ENCODE measurements around the gene ZNF765. TPM values are rescaled to one million over a fixed set of nuclear protein-coding genes. Genes with fewer than 3 reads are reported as not detected.
"Not testable (repeated sequence)": the region's sequence is repeated elsewhere in the genome, so short reads cannot be mapped to it uniquely, and the experiment has no call there.

Gene ZNF765
- total and polyA plus RNA-seq, 7 donors: 1.5 to 8.3 (median 2.5) TPM

- intact Hi-C loops (cut with DNase I): no loop called here
- ATAC-seq: no peak
- 90 to 93% (median 92%) methylated on average over 7 of the region's 7 CpGs for WGBS, 3 donors
- Histone ChIP-seq H3K27ac (no peak overlapping the region), H3K4me3 (no peak overlapping the region), H3K27me3 (ENCODE audit: insufficient read depth in 3 of 3, low read length in 2 of 3) (no peaks in the 10 kb centered on the region), H3K4me1 (no peaks in the 10 kb centered on the region), H3K36me3 (ENCODE audit: insufficient read depth in 1 of 2, low read depth in 1 of 2) (peaks cover 11 to 32% of the 10 kb centered on the region in 2 donors), H3K9me3 (peaks cover 68% of the 10 kb centered on the region)
- TF ChIP-seq, protein P1, sequence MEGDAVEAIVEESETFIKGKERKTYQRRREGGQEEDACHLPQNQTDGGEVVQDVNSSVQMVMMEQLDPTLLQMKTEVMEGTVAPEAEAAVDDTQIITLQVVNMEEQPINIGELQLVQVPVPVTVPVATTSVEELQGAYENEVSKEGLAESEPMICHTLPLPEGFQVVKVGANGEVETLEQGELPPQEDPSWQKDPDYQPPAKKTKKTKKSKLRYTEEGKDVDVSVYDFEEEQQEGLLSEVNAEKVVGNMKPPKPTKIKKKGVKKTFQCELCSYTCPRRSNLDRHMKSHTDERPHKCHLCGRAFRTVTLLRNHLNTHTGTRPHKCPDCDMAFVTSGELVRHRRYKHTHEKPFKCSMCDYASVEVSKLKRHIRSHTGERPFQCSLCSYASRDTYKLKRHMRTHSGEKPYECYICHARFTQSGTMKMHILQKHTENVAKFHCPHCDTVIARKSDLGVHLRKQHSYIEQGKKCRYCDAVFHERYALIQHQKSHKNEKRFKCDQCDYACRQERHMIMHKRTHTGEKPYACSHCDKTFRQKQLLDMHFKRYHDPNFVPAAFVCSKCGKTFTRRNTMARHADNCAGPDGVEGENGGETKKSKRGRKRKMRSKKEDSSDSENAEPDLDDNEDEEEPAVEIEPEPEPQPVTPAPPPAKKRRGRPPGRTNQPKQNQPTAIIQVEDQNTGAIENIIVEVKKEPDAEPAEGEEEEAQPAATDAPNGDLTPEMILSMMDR (IDR thresholded peaks at IDR 0.05): no peak
- no peak for DNase-seq
These were observed 14.7 kb downstream of the ZNF765 start for GRCh38 chr19:53409505-53410204.

DNA sequence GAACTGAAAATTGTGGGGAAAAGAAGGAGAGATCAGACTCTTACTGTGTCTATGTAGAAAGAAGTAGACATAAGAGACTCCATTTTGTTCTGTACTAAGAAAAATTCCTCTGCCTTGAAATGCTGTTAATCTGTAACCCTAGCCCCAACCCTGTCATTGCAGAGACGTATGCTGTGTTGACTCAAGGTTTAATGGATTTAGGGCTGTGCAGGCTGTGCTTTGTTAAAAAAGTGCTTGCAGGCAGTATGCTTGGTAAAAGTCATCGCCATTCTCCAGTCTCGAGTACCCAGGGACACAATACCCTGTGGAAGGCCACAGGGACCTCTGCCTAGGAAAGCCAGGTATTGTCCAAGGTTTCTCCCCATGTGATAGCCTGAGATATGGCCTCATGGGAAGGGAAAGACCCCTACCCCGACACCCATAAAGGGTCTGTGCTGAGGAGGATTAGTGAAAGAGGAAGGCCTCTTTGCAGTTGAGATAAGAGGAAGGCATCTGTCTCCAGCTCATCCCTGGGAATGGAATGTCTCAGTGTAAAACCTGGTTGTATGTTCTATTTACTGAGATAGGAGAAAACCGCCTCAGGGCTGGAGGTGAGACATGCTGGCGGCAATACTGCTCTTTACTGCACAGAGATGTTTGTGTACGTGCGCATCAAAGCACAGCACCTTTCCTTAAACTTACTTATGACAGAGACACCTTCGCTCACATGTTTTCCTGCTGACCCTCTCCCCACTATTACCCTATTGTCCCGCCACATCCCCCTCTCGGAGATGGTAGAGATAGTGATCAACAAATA, 25.8 kb downstream of the ZNF765 start:
- not testable (repeated sequence) for H3K27ac ChIP-seq; H3K9me3 ChIP-seq; H3K4me1 ChIP-seq; ATAC-seq; H3K27me3 ChIP-seq (ENCODE audit: insufficient read depth in 3 of 3, low read length in 2 of 3); H3K36me3 ChIP-seq (ENCODE audit: insufficient read depth in 1 of 2, low read depth in 1 of 2); DNase-seq; H3K4me3 ChIP-seq
- WGBS, 3 donors: 68 to 76% (median 70%) methylated on average over 11 of the region's 11 CpGs
- intact Hi-C loops (cut with DNase I): loop anchor here in 1 of 2 donors (5.0 kb wide), 1 partner anchor 327 kb away; no protein-coding TSS in a partner anchor

DNA sequence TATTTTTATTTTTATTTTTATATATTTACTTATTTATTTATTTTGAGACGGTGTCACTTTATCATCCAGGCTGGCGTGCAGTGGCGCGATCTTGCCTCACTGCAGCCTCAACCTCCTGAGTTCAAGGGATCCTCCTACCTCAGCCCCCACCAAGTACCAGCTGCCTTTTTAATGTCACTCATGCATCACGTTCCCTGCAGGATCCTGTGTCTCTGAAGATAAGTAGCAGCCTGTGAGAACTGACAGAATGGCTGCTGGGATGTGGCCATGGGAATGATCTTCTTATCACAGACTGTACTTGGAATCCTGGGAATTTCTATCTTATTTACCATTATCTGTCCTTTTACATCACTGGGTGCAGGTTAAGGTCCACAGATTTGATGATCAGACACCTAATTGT, 27.6 kb downstream of the ZNF765 start:
- Histone ChIP-seq H3K27ac (no peak overlapping the region), H3K4me1 (no peaks in the 10 kb centered on the region), H3K9me3 (peaks cover 5% of the 10 kb centered on the region), H3K27me3 (ENCODE audit: insufficient read depth in 3 of 3, low read length in 2 of 3) (peaks cover 0 to 3% (median 0%) of the 10 kb centered on the region in 3 donors), H3K36me3 (ENCODE audit: insufficient read depth in 1 of 2, low read depth in 1 of 2) (no peaks in the 10 kb centered on the region), H3K4me3 (no peak overlapping the region)
- intact Hi-C loops (cut with DNase I): loop anchor here in 1 of 2 donors (5.0 kb wide), 1 partner anchor 325 kb away; no protein-coding TSS in a partner anchor
- ATAC-seq: no peak
- TF ChIP-seq, protein P1 (IDR thresholded peaks at IDR 0.05): no peak
- no peak for DNase-seq
- WGBS, 3 donors: 79 to 84% (median 82%) methylated on average over 5 of the region's 5 CpGs

DNA sequence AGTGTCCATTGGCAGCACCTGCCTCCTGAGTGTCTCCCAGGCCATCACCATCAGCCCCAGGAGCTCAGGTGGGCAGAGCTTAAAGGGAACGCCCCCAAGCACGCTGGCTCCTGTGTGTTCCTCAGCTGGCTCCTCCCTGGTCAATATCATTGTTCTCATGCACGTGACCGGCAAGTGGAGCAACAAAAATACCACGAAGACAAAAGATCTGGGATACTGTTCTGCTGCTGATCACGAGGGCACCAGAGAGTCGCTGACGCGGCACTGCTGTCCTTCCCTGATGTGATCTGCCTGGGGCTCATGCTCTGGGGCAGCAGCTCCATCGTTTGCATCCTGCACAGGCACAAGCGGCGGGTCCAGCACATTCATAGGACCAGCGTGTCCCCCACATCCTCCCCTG, 28.1 kb downstream of the ZNF765 start:
- intact Hi-C loops (cut with DNase I): loop anchor here in 1 of 2 donors (5.0 kb wide), 1 partner anchor 324 kb away; no protein-coding TSS in a partner anchor
- H3K9me3 ChIP-seq; ATAC-seq; H3K4me1 ChIP-seq; DNase-seq; H3K27ac ChIP-seq; H3K4me3 ChIP-seq; H3K27me3 ChIP-seq (ENCODE audit: insufficient read depth in 3 of 3, low read length in 2 of 3); H3K36me3 ChIP-seq (ENCODE audit: insufficient read depth in 1 of 2, low read depth in 1 of 2): not testable (repeated sequence)
- WGBS, 3 donors: 12 to 20% (median 17%) methylated on average over 7 to 11 of the region's 13 CpGs

DNA sequence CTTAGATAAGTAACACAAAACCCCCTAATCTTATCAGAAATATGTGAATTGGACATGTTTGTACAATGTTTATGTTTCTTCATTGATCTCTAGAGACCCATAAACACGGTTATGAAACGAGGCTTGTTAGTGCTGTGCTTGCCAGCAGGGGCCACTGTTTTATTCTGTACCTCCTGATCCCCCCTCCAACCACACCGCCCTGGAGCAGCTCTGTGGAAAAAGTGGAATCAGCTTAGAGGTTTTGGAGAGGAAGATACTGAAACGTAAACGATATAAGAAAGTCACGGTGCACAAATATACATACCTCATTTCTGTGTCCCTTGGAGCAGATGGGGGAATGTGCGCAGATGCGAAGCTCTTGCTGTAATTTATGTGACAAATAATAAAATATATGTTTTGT, 28.7 kb downstream of the ZNF765 start:
- H3K4me1 ChIP-seq; H3K9me3 ChIP-seq; H3K27me3 ChIP-seq (ENCODE audit: insufficient read depth in 3 of 3, low read length in 2 of 3); H3K27ac ChIP-seq; H3K36me3 ChIP-seq (ENCODE audit: insufficient read depth in 1 of 2, low read depth in 1 of 2); H3K4me3 ChIP-seq; ATAC-seq; DNase-seq: not testable (repeated sequence)
- intact Hi-C loops (cut with DNase I): loop anchor here in 1 of 2 donors (5.0 kb wide), 1 partner anchor 324 kb away; no protein-coding TSS in a partner anchor
- WGBS, 3 donors: 34 to 42% (median 39%) methylated on average over 7 to 8 of the region's 8 CpGs

Data from psoas muscle (tissue), 8 donors.